Mucosa of descending colon (tissue), 3 donors: ENCODE data around the gene CACNA1F. TPM values are rescaled to one million over a fixed set of nuclear protein-coding genes. Genes with fewer than 3 reads are reported as not detected.

Source experiments
- ATAC-seq: fragments of 200-7000 bp; cut with Tn5 transposase; one replicate; pipeline ENCODE4 v1.9.1; 2020; ENCODE audit warnings: mild to moderate bottlenecking, moderate library complexity
- DNase-seq, 3 donors: peaks; one replicate each; pipeline ENCODE4 v3.0.0-alpha.2; 2020
- H3K36me3 ChIP-seq: fragments of 200-600 bp; one replicate; pipeline ENCODE4 v1.8.0; 2021; ENCODE audit warnings: low read depth, mild to moderate bottlenecking
- H3K4me1 ChIP-seq: fragments of 200-600 bp; one replicate; pipeline ENCODE4 v1.8.0; 2021; ENCODE audit warnings: low read depth, mild to moderate bottlenecking
- H3K4me3 ChIP-seq: fragments of 200-600 bp; one replicate; pipeline ENCODE4 v1.8.0; 2021; ENCODE audit warnings: mild to moderate bottlenecking
- H3K9me3 ChIP-seq: fragments of 200-600 bp; one replicate; pipeline ENCODE4 v1.8.0; 2021; ENCODE audit warnings: mild to moderate bottlenecking
- CTCF ChIP-seq: fragments of 200-600 bp; IDR thresholded peaks from one replicate; pipeline ENCODE4 v1.8.0; 2022; ENCODE audit warnings: antibody characterized with exemption, mild to moderate bottlenecking
- intact Hi-C, 2 donors: fragments of 100-400 bp; cut with DNase I in 1 of 2; cut with micrococcal nuclease in 1 of 2; formaldehyde crosslinking; loops; one replicate each; pipeline versions ENCODE4 v1.11.0 to v1.11.1; 2022; cut with DNase I, micrococcal nuclease
- long read RNA-seq, 2 donors: library from polyadenylated mRNA; unstranded; transcript quantifications; one replicate each; pipeline ENCODE4 v2.0.0, GENCODE V29; 2019 to 2021
- total RNA-seq, 3 donors: library from RNA; stranded (reverse); fragmentation: NEBNext Ultra II Directional in 2 of 3; extraction: Animal tissue kit (Norgen Biotek cat#: 25700) in 2 of 3; gene quantifications; one replicate each; pipeline versions ENCODE4 v1.2.1 to v1.2.4, GENCODE V29; 2021 to 2023
- donor health status: DM: no; HTN: no; CAD: no; lungs with moderate emphysema.
- donor health status: DM: no; HTN: no; CAD: no.
- donor health status: DM: no; HTN: yes; CAD: no.

CACNA1F gene
- 1 to 10 TPM in 2 of 3 donors, under 1 TPM in 1; 0.70 to 3.0 (median 1.7) TPM for total RNA-seq
- long read RNA-seq, donor 1, partial matches to known transcripts = 1 of 2 reads
- long read RNA-seq, donor 1, other reads (novel, unspliced or antisense) = 1 of 2 reads
- long read RNA-seq, donor 2 = 0 reads

GRCh38 chrX:49233176-49233575 is at the start of gene CACNA1F:
Gene CACNA1F (minus strand): TSS chrX:49233340. CDS start chrX:49233309, 31 bp downstream.
- intact Hi-C loops = no loop called here
- no peak within 1 kb of the TSS for H3K4me3 ChIP-seq
- no peaks in the 10 kb centered on the region for H3K4me1 ChIP-seq
- no peaks in the 10 kb centered on the region for H3K36me3 ChIP-seq
- no peaks in the 10 kb centered on the region for H3K9me3 ChIP-seq
- no peak for TF ChIP-seq CTCF
- no peak for DNase-seq
- no peak for ATAC-seq

DNA sequence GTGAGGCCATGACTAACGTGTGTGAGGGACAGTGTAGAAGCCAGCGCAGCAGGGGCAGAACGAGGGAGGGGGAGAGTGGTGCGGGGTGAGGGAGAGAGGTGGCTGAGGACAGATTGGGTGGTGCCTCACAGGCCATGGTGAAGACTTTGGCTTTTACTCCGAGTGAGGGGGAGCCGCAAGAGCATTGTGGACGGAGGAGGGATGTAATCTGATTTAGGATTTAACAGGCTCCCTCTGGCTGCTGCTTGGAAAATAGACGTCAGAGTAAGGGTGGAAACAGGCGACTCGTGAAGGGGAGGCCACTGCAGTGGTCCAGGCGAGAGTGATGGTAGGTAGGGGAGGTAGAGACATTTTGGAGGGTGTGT is 49.5 kb upstream of the CACNA1F start:
- no peak for TF ChIP-seq CTCF
- intact Hi-C loops = no loop called here
- H3K36me3 ChIP-seq = no peaks in the 10 kb centered on the region
- DNase-seq (no peak), ATAC-seq (peak; percentile 41)
- H3K9me3 ChIP-seq = no peaks in the 10 kb centered on the region
- H3K4me1 ChIP-seq = no peaks in the 10 kb centered on the region
- no peak overlapping the region for H3K4me3 ChIP-seq

DNA sequence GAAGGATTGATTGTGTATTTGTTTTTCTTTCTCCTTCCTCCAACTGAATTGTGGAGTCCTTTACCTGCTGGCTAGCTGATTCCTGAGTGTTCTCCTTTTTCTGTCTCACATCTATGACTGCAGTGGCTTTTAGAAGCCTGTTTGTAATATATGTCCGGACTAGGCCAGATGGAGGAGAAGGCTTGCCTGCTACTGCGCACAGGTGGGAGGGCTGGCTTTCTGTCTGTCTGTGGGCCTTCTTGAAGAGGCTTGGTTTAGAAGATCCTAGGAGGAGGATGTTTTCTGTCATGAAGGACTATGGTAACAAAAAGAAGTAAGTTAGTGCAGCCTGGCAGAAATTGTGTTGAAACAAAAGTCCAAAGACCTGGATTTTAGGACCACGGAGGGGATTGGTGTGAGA is 44.9 kb upstream of the CACNA1F start:
- TF ChIP-seq CTCF = no peak
- no peak for ATAC-seq
- Histone ChIP-seq H3K9me3 (no peaks in the 10 kb centered on the region), H3K4me3 (no peak overlapping the region), H3K4me1 (no peaks in the 10 kb centered on the region), H3K36me3 (no peaks in the 10 kb centered on the region)
- intact Hi-C loops = no loop called here
- DNase-seq = no peak

- intact Hi-C loops = no loop called here
- Histone ChIP-seq H3K9me3 (no peaks in the 10 kb centered on the region), H3K36me3 (no peaks in the 10 kb centered on the region), H3K4me1 (no peaks in the 10 kb centered on the region), H3K4me3 (no peak overlapping the region)
- ATAC-seq = no peak
- DNase-seq = no peak
- no peak for TF ChIP-seq CTCF
These were observed 44.3 kb upstream of the CACNA1F start for GRCh38 chrX:49277535-49277830.

GRCh38 chrX:49276671-49277534 is 43.8 kb upstream of the CACNA1F start:
- Histone ChIP-seq H3K4me1 (peaks cover 4% of the 10 kb centered on the region), H3K36me3 (no peaks in the 10 kb centered on the region), H3K9me3 (no peaks in the 10 kb centered on the region), H3K4me3 (no peak overlapping the region)
- intact Hi-C loops = no loop called here
- no peak for TF ChIP-seq CTCF
- ATAC-seq (no peak), DNase-seq (no peak)
